DMS53 treated with DMSO at 0.1 percent for 48 hours (cell line): ENCODE data around the gene SND1.

ENCODE experiments used
- DNase-seq: peaks from one replicate; lab custom pipeline; 2025; ENCODE audit not compliant: unreplicated experiment; lab: John Stamatoyannopoulos, UW

SND1 gene

DNA sequence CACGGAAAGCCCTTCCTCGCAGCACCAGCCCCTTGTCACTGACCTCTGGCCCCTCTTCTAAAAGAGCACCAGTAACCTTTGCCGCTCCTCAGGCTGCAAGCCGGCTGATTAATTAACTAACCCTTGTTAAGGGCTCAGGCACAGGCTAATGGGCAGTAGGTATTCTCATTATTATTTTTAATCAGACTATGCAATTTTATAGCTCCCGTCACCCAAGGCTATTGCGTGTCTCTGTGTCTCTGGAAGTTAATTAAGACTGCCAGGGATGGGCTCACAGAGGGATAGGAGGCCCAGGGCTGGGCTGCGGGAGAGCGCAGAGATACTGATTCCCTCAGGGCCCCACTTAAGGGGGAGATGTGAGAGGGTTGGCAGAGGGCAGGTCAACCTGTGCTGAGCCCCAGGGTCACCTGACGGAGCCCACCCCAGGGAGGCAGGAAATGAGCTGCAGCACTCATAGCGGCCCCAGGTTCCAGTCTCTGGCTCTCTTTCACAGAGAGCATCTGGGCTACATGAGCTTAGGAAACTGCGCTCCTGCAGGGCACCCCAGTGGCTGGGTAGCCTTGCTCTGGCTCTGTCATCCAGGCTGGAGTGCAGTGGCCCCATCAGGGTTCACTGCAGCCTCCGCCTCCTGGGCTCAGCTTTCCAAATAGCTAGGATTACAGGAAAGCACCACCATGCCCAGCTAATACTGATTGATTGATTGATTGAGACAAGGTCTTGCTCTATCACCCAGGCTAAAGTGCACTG is 471.5 kb downstream of the SND1 start:
- no peak for DNase-seq

DNA sequence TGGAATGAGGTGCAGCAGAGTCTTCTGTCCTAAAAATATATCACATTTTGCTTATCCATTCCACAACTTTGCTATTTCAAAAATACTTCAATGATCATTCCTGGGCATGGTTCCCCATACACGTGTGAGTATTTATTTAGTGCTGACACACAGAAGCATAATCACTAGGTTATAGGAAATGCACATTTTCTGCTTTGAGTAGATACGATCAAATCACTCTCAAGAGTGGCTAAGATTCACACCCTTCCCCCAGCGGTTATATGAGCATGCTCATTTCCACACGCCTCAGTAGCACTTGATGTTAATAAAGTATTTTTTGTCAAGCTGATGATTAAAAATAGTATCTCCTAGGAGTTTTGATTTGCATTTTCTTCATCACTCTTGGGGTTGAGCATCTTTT is 472.8 kb downstream of the SND1 start:
- DNase-seq: no peak

DNA sequence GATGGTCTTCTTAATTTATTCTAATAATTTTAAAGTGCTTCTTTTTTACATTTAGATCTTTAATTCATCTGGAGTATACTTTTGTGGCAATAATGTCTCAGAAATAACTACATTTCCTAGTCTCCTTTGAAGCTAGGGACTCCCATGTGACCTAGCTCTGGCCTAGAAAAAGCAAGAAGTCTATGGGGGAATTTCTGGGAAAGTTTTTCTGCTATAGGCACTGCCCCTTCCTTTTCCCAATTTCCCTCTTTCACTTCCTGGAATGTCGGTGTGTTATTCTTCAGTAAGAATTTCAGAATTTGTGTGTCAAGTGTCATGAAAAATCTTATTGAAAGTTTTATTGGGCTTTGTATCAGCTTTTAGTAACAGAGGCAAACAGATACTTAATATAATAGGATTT is 473.8 kb downstream of the SND1 start:
- DNase-seq: no peak

DNA sequence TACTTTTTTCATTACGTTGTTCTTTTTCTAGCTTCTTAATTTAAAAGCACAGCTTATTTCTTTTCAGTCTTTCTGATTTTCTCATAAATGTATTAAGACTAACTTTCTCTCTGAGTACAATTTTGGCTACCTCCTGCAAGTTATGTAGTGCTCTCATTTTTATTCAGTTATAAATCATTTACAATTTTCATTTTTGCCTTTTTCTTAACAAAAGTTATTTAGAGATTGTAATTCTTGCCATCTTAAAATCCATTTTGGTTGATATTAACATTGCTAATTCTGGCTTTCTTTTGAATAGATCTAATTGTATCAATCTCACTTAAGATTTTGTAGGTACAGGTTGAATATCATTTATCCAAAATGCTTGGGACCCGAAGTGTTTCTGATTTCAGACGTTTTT is 476.4 kb downstream of the SND1 start:
- DNase-seq: no peak

DNA sequence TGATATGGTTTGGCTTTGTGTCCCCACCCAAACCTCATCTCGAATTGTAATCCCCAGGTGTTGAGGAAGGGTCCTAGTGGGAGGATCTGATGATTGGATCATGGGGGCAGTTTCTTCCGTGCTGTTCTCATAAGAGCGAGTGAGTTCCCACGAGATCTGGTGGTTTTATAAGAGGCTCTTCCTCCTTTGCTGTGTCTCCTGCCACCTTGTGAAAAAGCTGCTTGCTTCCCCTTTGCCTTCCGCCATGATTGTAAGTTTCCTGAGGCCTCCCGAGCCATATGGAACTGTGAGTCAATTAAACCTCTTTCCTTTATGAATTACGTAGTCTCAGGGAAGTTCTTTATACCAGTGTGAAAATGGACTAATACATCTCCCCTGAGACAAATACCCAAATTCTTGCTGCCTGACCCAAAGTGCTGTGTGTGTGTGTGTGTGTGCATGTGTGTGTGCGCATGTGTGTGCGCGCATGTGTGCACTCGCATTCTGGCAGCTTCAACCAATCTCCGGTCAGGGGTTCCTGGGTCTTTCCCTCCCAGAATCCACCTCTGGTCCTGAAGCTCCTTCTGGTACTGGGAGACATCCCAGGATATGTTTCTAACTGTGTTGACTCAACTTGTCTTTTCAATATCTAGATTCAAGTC is 477.4 kb downstream of the SND1 start:
- no peak for DNase-seq

DNA sequence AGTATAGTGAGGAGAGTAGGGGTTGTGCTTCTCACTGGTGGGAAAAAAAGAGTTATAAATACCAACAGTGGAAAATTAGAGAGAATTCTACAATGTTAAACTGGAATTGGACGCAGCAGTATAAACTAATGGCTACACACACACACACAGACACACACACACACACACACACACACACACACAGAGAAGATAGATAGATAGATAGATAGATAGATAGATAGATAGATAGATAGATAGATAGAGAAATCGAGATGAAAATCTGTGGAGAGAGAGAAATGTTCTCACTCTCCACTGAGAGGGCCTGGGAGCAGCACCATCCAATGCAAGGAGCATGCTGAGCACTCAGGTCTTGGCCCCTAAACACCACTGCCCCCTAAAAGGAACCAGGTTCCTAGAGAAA is 479.1 kb downstream of the SND1 start:
- no peak for DNase-seq

DNA sequence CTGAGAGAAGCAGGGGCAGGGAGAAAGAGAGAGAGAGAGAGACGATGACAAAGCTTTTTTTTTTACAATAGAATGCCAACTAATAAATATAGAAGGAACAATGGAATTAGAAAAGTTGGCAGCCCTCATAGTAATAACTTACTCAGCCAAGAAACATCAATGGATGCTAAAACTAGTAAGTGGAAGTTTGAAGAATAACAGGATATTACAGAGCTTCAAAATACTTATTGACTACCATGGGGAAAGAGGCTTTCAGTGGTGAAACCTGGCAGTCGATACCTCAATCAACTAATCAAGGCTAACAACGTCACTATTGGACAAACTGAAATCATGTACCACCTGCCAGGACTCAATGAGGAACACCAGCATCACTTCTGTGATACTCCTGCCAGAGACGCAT is 479.7 kb downstream of the SND1 start:
- DNase-seq: no peak

DNA sequence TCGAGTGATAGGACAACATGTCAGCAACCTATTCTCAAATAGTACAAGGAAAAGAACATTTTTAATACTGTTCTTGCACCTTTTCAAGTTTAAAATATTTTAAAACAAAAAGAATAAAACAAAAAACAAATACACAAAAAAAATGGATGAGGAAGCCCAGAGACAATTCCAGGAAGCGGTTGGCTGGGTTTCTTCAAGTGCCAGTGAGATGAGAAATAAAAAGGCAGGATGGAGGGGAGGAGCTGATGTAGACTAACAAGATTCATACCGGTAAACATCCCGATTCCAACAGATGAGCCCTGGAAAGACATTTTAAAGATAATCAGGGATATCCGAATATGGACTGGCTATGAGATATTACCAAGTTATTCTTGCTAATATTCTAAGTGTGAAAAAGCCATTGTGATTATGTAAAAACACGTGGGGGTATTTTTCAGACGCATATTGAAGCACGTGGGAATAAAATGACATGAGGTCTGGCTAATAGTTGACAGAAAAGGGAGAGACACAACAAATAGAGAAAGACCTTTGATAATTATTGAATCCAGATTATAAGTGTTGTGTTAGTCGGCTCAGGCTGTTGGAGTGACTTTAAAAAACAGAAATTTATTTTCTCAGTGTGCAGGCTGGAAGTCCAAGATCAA is 480.6 kb downstream of the SND1 start:
- DNase-seq: no peak

DNA sequence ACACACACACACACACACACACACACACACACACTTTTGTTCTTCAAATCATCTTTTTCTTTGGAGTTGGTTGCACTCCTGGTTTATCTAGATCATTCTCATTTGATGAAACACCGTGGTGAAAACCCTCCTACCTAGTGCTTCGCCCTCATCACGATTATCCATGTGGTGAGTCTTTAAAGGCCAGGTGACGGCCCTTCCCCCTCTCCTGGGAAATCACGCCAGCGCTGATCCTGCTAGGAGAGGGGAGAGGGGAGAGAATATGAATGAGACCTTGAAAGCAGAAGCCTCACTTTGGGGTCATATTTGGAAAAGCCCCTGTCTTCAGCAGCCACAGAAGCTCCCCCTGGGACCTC is 483.1 kb downstream of the SND1 start:
- peak; percentile 24 for DNase-seq

DNA sequence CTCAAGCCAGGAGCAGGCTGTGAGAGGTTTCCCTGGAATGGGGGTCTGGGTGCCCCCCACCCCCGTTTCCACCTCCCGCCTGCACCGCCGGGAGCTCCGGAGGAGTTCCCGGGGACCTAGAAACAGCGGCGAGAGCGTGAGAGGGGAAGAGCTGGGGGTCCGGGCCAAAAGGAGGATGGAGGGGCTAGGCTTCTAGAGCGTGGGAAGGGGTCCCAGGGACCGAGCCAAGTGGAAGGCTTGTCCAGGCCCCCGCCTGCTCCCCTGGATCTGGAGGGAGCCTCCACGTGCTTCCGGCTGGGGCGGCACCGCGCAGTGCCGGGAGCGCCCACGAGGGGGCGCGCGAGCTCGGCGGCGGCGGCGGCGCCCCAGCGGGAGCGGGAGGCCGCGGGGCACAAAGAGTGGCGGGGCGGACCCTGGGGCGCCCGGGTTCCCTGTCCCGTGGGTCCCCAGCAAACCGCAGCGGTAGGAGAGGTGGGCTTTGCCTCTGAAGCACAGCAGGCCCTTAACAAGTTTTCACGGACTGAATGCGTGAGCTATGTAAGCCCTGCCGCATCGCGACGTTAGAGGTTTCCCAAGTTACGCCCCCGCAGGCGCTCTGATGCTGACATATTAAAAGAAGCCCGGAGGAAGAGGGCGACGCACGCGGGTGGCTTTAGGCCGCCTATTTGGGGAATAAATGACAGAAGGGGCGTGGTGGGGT is 483.7 kb downstream of the SND1 start:
- peak; percentile 19 for DNase-seq

DNA sequence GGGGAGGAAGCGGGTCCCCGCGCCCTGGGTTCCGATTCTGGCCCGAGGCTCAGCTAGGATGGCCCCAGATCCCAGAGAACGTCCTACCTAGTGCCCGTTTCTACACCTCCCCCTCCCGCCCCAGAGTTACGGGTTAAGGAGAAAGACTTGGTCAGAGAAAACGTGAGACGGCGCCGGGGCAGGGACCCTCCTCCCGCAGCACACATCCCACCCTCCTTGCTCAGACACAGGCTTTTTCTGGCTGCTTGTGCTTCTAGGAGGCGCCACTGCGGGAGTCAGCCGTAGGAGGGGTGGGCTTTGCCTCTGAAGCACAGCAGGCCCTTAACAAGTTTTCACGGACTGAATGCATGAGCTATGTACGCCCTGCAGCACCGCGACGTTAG is 484.2 kb downstream of the SND1 start:
- DNase-seq: no peak

DNA sequence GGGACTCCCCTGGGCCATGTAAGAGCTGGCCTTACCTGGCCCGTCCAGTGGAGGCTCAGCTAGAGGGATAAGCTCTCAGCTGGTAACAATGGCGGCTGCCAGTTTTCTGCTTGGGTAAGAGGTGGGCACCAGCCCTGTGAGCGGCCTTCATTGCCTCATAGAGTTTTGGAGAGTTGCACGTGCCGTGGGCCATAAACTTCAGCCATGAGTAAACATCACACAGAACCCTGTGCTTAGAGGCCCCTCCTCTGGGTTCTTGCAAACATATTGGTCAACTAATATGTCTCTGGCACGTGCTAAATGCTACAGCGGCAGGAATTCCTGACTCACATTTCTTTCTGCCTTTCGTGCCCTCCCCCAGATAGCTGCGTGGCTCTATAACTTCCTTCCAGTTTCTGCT is 485.2 kb downstream of the SND1 start:
- no peak for DNase-seq

DNA sequence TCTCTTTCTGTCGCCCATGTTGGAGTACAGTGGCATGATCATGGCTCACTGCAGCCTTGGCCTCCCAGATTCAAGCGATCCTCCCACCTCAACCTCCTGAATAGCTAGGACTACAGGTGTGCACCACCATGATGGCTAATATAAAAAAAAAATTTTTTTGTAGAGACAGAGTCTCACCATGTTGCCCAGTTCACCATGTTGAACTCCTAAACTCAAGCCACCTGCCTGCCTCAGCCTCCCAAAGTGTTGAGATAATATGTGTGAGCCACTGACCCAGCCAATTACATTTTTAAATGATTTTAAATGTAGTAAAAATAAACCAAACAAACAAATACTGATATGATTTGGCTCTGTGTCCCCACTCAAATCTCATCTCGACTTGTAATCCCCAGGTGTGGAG is 487.4 kb downstream of the SND1 start:
- no peak for DNase-seq

DNA sequence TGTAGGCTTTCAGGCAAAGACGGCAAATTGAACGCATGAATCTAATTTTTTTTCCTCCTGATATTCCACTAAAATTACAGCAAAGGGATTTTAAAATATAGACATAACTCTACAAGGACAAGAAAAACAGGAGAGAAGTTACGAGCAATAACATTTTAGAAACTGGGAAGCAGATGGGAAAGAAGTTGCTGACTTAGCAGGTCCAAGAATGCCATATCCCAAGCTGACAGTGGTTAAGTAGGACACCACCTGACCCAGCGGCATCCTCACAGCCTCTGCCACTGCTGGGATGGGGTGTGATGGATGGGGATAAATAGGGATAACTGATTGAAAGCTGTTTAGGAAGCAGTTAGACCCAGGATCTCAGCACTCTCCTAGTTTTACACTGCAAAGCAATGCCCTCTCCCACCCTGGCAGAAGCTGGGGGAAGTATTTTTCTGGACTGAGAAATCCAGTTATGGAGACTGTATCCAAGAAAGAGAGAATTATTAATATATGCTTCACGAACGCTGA is 489.7 kb downstream of the SND1 start:
- DNase-seq: no peak
